ENCODE results near the gene ZNF41.

GRCh38 chrX:47529548-47529947 is 46.5 kb upstream of the ZNF41 start:
- TF ChIP-seq CTCF (IDR thresholded peaks at IDR 0.05), result no peak
- TF ChIP-seq REST (IDR thresholded peaks at IDR 0.05; ENCODE audit: insufficient read depth in 1 of 2, low read depth in 2 of 2, low read length in 1 of 2), result no peak
- no peak for TF ChIP-seq POLR2AphosphoS5 (IDR thresholded peaks at IDR 0.05; ENCODE audit: low read depth, low read length)
- TF ChIP-seq TCF7L2 (IDR thresholded peaks at IDR 0.05; ENCODE audit: low read depth, low read length), result no peak
- no peak for TF ChIP-seq SIN3A (IDR thresholded peaks at IDR 0.05; ENCODE audit: borderline replicate concordance, insufficient read depth, low read depth, low read length)
